Airway epithelial cell (primary cell): ENCODE measurements around the gene TRAF3IP3. TPM values are rescaled to one million over a fixed set of nuclear protein-coding genes. Genes with fewer than 3 reads are reported as not detected.

ENCODE experiments used
- total RNA-seq: library from RNA; depleted of rRNA; stranded (reverse); fragments of >200 nt; gene quantifications from 2 replicates; pipeline ENCODE4 v1.2.3, GENCODE V29; 2015

The TRAF3IP3 gene, protein sequence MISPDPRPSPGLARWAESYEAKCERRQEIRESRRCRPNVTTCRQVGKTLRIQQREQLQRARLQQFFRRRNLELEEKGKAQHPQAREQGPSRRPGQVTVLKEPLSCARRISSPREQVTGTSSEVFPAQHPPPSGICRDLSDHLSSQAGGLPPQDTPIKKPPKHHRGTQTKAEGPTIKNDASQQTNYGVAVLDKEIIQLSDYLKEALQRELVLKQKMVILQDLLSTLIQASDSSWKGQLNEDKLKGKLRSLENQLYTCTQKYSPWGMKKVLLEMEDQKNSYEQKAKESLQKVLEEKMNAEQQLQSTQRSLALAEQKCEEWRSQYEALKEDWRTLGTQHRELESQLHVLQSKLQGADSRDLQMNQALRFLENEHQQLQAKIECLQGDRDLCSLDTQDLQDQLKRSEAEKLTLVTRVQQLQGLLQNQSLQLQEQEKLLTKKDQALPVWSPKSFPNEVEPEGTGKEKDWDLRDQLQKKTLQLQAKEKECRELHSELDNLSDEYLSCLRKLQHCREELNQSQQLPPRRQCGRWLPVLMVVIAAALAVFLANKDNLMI
- not detected in 2 replicates for total RNA-seq

GRCh38 chr1:209755926-209756614, at the start of gene TRAF3IP3:
Gene TRAF3IP3, plus strand, starts transcription at chr1:209756053. Its CDS starts 3,987 bp downstream, at chr1:209760040.

DNA sequence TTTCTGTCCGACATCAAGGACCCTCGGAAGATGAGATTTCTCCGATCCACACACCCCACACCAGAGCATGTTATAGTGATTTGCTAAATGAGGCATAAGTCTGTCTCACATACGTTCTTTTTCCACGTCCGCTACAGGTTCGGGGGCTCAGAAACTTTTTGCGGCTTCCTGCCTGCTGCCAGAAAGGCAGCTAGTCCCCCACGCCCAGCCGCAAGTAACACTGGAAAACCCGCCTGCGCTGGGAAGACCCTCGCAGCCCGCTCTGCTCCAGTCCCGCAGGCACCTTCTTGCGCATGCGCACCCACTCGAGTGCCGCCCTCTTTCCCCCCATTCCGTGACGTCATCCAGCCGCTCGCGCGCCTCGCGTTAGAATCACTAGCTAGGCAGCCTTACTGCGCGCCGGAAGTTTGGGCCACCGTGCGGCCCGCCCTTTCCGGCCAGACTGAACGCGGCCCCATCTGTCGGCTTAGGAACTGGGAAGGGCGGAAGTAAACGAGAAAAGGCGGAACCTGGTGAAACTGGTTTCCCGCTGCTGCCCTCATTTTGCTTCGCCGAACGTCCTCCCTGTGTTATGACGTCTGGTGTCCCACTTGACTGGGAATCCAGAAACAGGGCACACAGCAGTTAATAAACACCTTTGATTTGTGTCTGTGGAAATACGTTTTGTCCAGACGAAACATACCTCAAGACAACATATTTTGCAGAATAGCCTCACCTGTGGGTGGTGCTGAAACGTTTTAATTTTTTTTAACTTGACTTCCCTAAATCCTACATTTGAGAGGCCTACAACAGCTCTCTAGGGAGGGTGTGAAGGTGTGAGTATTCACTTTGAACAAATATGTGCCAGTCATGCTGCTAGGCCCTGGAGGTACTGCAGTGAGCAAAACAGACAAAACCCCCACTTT, 28.7 kb downstream of the TRAF3IP3 start, which contains the start of gene C1orf74:
C1orf74 (minus strand) TSS at position 295 of the 905 bp plus-strand sequence. CDS start 925 bp downstream, outside the sequence.

DNA sequence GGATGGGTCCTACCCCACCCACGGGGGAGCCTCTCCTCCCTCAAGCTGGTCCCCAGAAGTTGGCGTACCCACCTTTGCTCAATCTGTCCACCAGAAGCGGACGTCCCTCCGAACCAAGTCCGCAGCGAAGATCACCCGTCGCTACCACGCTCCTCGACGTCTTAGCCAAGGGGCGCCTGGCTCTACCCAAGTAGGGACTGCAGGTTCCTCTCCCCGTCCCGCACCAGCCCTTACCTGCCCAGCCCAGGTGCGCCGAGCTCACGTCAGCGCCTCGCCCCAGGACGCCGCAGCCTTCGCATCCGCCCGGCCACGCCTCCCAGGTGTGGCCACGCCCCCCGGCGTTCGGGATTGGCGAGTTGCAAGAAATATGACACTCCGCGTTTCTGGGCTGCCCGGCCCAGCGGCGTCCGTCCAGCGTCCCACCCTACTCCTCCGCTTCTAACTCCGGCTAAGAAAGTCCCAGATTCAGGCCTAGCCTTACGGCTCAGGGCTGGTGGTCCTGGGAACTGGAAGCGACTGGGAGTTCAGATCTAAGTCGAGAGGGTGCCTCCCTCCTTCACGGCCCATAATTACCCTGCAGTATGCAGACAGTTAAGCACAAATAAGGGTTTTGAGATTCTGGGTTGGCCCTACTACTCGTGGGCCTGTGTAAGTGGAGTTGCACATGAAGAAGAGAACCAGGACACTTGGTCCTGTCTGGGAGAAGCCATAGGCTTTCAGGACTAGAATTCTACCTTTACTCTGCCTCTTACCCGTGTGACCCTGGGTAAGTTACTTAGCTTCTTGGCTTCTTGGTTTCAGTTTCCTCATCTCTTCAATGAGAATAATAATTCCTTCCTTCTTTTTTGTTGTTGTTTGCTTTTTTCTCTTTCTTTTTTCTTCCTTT, 50.3 kb downstream of the TRAF3IP3 start, which contains the start of gene IRF6:
IRF6 (minus strand) TSS at position 268 of the 886 bp plus-strand sequence. CDS start 4,729 bp downstream, outside the sequence.

DNA sequence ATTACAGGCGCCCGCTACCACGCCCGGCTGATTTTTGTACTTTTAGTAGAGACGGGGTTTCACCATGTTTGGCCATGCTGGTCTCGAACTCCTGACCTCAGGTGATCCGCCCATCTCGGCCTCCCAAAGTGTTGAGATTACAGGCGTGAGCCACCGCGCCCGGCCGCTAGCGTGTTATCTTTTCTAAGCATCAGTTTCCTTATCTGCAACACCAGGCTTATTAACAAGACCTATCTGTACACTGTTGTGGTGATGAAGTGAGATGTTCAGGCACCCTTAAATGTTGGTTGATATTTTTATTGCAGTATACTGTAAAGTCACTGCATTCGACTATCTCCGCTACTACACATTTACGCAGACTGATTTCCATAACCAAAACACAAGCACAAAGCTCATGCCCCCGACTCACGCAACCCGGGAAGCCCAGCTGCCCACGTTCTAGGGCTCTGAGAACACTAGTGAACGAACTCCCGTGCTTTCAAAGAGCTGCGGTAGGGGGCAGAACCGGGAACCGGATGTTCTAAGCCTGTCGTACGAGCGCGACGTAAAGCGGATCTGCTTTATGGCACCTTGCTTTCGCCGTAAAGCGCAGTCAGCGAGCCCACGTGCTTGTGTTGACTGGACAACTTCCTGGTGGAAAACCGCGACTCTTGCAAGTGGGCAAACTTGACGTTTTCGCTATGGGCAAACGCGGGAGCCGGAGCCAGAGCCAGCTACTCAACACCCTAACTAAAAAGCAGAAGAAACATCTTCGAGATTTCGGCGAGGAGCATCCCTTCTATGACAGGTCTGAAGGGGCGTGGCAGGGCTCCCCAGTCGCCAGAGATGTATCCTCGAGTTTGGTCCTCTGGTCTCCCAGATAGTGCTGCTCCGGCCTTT, 71.8 kb downstream of the TRAF3IP3 start, which contains the start of gene UTP25:
UTP25 (plus strand) TSS at position 589 of the 879 bp plus-strand sequence; CDS start at position 681, 92 bp downstream.

Other genes starting within 250 kb of the TRAF3IP3 start
- not detected in 2 replicates for gene CAMK1G, start 172.3 kb upstream of the TRAF3IP3 start, total RNA-seq
- gene LAMB3, start 103.6 kb upstream of the TRAF3IP3 start, total RNA-seq: 652 and 749 TPM in 2 replicates
- gene G0S2, start 80.6 kb upstream of the TRAF3IP3 start, total RNA-seq: 57.3 and 105 TPM in 2 replicates
- 0.79 and 1.6 TPM in 2 replicates for gene HSD11B1, start 51.2 kb upstream of the TRAF3IP3 start, total RNA-seq
- gene C1orf74, start 28.5 kb downstream of the TRAF3IP3 start, total RNA-seq: 10.8 and 13.6 TPM in 2 replicates
- gene IRF6, start 50.1 kb downstream of the TRAF3IP3 start, total RNA-seq: 144 and 195 TPM in 2 replicates
- 3.1 and 4.9 TPM in 2 replicates for gene UTP25, start 71.9 kb downstream of the TRAF3IP3 start, total RNA-seq
- not detected in 2 replicates for gene SYT14, start 182.2 kb downstream of the TRAF3IP3 start, total RNA-seq